HG03095 (cell line): ENCODE results near the gene CLCF1.

Experiments used
- ATAC-seq: cut with Tn5 transposase; IDR thresholded peaks from one replicate; pipeline ENCODE4 v1.9.1; 2021; ENCODE audit warnings: moderate library complexity; ENCODE audit not compliant: unreplicated experiment

Gene CLCF1

DNA sequence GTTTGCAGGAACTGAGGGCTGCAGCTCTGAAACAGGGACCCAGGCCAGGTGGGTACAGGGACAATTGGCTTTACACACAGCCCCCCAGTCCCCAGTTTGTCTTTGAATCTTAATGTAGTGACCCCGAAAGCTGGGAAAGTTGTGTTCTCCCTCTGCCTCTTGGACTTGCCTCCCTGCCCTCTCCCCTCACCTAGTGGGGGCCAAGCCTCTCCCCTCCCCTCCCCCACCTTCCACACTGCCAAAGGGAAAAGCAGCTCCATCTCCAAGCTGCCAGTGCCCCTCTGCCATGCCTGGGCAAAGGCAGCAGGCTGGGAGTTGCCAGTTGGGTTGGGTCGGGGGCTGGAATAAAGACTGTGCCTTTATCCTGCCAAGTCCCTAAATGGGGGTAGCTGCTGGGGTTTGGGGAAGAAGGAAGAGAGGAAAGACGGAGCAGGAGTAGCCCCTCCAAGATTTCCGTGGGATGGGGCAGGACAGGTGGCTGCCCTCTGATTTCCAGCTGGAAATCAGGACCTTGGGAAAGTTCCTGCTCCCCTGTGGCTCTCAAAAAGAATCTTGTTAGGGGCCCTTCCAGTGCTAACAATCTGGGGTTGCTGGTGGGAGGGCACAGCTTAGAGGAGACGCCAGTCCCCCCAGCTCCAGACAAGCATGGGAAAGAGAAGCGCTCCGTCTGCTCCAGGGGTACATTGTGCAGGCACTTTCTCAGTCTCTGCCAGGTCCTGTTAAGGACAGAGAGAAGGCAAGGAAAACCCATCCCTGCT lies 2.8 kb upstream of the CLCF1 start:
- no peak for ATAC-seq

GRCh38 chr11:67375320-67376055 lies 2.1 kb upstream of the CLCF1 start:
- no peak for ATAC-seq

- no peak for ATAC-seq
These were observed 1.3 kb upstream of the CLCF1 start for GRCh38 chr11:67374571-67375281.

GRCh38 chr11:67373648-67374570 lies 511 bp upstream of the CLCF1 start:
- no peak for ATAC-seq

GRCh38 chr11:67372321-67372992 lies 941 bp downstream of the CLCF1 start:
- no peak for ATAC-seq

- no peak for ATAC-seq
These were observed 1.5 kb downstream of the CLCF1 start for GRCh38 chr11:67371911-67372320.

DNA sequence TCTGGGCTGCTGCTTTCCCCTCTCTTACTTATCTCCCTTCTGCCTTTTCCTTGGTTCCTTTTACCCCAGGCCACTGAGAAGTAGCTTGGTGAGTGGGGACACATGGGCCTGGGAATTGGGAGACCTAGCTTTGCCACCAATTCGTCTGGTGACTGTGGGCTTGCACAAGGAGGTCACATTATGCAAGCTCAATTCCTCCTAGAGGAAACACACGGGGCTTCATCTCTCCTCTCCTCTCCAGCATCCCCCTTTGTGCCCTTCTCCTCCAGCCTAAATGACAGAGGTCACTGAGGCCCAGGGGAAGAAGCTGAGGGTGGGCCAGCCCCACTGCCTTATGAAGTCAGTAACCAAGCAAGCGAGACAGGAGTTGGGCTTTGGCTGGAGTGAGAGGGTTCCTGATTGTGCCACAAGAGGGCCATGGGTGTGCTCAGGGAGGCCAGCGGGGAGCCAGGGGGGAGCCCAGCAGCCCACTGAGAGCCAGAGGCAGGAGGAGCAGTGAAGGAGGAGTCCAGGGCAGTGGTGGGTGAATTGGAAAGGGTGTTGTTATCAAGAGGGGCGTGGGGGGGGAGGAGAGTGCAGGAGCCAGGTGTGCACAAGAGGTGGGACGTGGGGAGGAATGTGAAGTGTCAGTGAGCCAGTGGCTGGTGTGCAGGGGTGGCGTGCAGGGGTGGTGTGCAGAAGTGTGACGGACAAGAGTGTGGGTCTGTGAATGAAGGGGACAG lies 2.0 kb downstream of the CLCF1 start:
- ATAC-seq = no peak

DNA sequence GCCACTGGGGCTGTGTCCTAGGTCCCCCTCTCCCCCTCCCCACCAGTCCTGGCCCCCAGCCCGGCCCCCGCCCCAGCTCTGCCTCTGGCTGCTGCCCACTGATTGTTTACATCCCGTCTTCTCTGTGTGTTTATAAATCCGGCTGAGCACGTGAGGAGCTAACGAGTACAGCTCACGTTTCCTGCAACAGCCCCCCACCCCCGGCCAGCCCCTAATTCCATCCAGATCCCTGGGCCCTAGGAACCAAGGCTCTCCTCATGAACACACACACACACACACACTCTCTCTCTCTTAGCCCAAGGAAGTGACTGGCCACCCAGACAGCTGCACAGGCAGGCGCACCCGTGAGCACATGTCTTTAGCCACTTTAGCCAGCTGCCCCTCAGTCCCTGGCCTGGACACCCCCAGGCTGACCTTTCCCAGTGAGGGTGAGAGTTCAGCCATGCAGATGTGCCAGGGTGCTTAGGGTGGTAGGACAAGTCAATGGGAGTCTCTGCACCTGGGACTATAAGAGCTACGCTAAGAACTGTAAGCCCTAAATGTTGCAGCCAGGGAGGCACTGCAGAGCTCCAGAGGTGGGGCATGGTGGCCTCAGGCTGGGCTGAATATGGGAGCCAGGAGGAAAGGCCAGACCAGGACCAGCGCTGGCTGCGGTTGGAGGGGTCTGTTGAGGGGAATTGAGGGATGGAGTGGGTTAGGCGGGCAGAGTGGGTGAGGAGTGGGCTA lies 2.9 kb downstream of the CLCF1 start:
- ATAC-seq = no peak

GRCh38 chr11:67369801-67370284 lies 3.6 kb downstream of the CLCF1 start:
- ATAC-seq = no peak

DNA sequence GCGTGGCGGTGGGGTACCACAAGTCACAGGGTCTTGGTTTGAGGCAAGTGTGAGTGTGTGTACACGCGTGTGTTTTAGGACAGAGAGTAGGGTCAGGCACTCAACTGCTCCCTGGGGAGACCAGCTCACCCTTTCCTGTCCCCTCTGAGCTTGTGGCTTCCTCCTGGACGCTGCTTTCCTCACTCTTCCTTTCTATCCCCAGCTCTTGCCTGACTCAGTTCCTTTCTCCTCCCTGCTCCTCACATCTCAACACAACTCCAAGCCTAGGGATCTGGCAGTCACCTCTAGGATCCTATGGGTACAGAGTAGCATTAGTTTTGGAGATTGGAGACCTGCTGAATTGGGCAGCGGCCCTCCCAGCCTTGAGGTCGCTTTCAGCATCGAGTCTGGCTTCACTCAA lies 4.1 kb downstream of the CLCF1 start:
- no peak for ATAC-seq

DNA sequence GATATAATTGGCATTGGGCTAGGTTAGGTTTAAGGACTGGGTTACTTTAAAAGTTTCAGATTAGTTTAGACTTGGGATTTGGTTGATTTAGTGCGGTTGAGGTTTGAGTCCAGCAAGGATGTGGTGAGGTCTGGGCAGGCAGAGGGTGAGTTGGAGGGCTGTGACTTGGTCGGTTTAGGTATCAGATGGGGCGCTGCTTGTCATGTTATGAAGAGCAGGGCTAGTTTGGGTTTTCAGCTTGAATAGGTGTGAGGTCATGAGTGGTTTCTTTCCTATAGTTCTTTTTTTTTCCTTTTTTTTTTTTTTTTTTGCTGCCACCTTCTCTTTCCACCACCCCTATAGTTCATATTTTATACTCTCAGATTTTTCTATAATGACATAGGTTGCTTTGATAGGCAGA lies 4.8 kb downstream of the CLCF1 start:
- ATAC-seq = no peak

DNA sequence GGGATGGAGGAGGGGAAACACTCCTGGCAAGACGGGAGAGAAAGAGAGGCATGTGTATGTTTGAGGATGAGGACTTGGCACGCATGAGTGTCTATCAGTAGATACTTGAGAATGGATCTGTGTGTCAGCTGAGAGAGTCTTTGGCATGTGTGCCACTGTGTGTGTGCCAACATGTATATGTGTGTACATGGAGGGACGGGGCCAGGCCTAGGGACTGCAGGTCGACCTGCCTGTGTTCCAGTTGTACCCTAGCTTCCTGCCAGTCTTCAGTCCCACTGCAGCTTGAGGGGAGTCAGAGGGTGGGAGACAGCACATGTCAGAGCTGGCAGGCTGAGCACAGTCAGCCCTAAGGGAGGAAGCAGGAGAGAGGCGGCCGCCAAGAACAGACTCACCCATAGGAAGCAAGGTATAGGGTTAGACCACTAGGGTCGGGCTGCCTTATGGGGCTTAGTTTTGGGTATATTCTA lies 5.6 kb downstream of the CLCF1 start:
- no peak for ATAC-seq

DNA sequence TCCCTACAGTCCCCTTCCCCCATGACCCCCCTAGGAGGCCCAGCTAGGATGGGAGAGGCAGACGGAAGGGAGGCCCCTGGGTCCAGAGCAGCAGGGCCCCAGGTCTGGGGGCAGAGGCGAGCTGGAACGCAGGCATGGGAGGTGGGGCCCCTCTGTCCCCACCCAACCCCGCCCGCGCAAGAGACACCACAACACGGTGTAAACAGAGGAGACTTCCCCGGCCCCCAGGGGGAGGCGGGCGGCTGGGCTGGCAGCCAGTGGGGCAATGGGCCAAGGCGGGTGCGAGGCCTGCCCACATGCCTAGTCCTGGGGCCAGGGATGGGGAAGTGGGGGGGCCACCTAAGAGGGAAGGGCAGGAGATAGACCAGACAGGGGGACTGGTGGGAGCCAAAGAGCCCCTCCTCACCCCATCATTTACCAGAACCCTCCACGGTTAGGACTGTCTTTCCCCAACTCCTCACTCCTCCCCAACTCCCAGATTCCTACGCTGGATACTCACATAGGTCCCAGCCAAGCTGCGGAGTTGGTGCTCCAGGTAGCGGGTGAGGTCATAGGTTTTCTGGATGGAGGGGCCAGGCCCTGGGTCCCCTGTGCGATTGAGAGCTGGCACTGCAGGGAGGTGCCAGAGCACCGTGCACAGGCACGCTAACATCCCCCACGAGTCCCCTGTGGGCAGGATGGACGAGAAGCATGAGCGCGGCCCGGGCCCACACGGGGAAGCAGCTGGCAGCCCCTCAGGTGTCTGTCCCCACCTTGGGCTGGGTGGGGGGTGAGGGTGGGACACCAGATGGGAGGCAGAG lies 6.2 kb downstream of the CLCF1 start:
- no peak for ATAC-seq

GRCh38 chr11:67366546-67366945 lies 6.9 kb downstream of the CLCF1 start:
- no peak for ATAC-seq

- ATAC-seq = no peak
These were observed 7.5 kb downstream of the CLCF1 start for GRCh38 chr11:67365736-67366444.

DNA sequence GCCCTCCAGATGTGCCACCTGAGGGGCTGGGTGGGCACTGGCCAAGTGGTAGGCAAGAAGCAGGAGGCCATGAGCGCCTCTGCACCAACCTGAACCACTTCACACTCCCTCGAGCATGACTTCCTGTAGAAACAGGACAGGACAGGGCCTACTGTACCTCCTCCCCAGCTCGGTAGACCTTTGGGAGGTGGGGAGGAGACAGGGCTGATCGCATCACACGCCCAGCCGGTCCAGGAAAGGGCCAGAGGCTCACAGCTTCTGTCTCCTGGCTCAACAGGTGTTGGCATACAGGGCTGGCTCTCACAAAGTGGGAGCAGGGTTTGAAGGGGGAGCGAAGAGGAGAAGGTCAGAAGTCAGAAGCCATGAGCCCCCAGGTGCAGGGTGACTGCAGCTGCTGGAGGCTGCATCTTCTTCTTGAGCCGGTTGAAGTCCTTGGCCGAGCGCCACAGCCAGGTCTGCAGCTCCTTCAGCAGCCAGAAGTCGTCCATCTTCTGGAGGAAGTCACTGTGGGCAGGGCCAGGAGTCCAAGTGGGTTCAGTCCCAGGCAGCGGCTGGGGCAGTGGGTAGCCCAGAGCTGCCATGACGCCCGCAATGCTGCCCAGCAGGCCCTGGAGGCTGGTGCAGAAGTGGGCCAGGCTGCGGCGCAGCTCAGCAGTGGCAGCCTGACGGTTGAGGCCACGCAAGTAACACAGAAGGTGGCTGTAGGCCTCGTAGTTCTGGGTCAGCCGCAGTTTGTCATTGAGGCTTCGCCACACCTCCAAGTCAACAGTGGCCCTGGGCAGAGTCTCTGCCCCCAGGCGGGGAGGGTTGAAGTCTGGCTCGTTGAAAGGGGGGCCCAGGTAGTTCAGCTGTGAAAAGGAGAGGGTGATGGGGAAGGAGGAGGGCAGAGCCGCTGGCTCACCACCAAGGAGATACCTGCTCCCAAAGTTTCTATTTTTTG lies 8.3 kb downstream of the CLCF1 start:
- no peak for ATAC-seq
